HG02759 (cell line): ENCODE data around the gene TEX19.
"Not testable (repeated sequence)": the region's sequence is repeated elsewhere in the genome, so short reads cannot be mapped to it uniquely, and the experiment has no call there.

Source experiments
- ATAC-seq: cut with Tn5 transposase; IDR thresholded peaks from one replicate; pipeline ENCODE4 v1.9.1; 2021; ENCODE audit warnings: mild to moderate bottlenecking, moderate library complexity; ENCODE audit not compliant: unreplicated experiment

TEX19 gene

GRCh38 chr17:82353484-82353883 lies 5.6 kb upstream of the TEX19 start:
- no peak for ATAC-seq

- no peak for ATAC-seq
These were observed 4.2 kb upstream of the TEX19 start for GRCh38 chr17:82354804-82355308.

- no peak for ATAC-seq
These were observed 3.1 kb upstream of the TEX19 start for GRCh38 chr17:82355770-82356427.

- ATAC-seq: no peak
These were observed 2.1 kb upstream of the TEX19 start for GRCh38 chr17:82356845-82357355.

- ATAC-seq: no peak
These were observed 1.7 kb upstream of the TEX19 start for GRCh38 chr17:82357394-82357793.

- ATAC-seq: not testable (repeated sequence)
These were observed 516 bp downstream of the TEX19 start for GRCh38 chr17:82359451-82360074.

- no peak for ATAC-seq
These were observed 3.0 kb downstream of the TEX19 start for GRCh38 chr17:82361885-82362633.

GRCh38 chr17:82365606-82366295 lies 6.7 kb downstream of the TEX19 start:
- ATAC-seq: no peak

GRCh38 chr17:82366749-82367148 lies 7.7 kb downstream of the TEX19 start:
- ATAC-seq: no peak

- no peak for ATAC-seq
These were observed 8.9 kb downstream of the TEX19 start for GRCh38 chr17:82367724-82368524.

- no peak for ATAC-seq
These were observed 10.2 kb downstream of the TEX19 start for GRCh38 chr17:82369211-82369610.

- no peak for ATAC-seq
These were observed 11.7 kb downstream of the TEX19 start for GRCh38 chr17:82370471-82371332.

GRCh38 chr17:82371333-82372248 lies 12.5 kb downstream of the TEX19 start, which contains the start of gene UTS2R:
Gene UTS2R, plus strand, starts transcription at chr17:82371765. Its CDS starts 2,560 bp downstream, at chr17:82374325.
- no peak for ATAC-seq

GRCh38 chr17:82372249-82373071 lies 13.4 kb downstream of the TEX19 start:
- ATAC-seq: no peak

- not testable (repeated sequence) for ATAC-seq
These were observed 14.0 kb downstream of the TEX19 start for GRCh38 chr17:82373072-82373452.

GRCh38 chr17:82373731-82374625 lies 14.9 kb downstream of the TEX19 start:
- no peak for ATAC-seq
